ENCODE measurements around the gene POLR3A.

POLR3A gene

DNA sequence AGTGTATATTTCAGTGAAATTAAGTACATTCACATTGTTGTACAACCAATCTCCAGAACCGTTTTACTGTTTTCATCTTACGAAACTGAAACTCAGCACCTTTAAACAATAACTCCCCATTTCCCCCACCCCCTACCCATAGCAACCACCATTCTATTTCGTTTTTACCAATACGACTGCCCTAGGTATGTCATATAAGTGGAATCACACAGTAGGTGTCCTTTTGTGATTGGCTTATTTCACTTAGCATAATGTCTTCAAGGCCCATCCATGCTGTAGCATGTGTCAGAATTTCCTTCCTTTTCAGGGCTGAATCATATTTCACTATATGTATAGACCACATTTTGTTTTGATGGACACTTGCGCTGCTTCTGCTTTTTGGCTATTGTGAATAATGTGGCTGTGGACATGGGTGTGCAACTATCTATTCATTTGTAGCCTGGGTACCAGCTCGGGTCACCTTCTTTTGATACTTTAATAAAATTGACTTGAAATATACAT is 68.4 kb downstream of the POLR3A start:
- H3K79me1 ChIP-seq (ENCODE audit: low read length): no peaks in the 10 kb centered on the region
- H4K5ac ChIP-seq (ENCODE audit: low read length): no peak overlapping the region
- DNase-seq: no peak
- H3K4ac ChIP-seq (ENCODE audit: low read depth, low read length): no peak overlapping the region
- no peak overlapping the region for H2BK5ac ChIP-seq (ENCODE audit: low read length)
- no peak overlapping the region for H3K23ac ChIP-seq (ENCODE audit: low read length)
- H2AK5ac ChIP-seq (ENCODE audit: low read length): no peak overlapping the region
- no peak overlapping the region for H3K4me2 ChIP-seq (ENCODE audit: low read length)
- no peak overlapping the region for H3K27ac ChIP-seq (ENCODE audit: low read depth, low read length)
- H3K18ac ChIP-seq (ENCODE audit: low read length): no peak overlapping the region
- no peak overlapping the region for H3K9ac ChIP-seq (ENCODE audit: low read length)
- no peaks in the 10 kb centered on the region for H3K27me3 ChIP-seq (ENCODE audit: insufficient read depth, low read length, poor library complexity)
- no CpG with 5 or more reads among the region's 6 CpGs for WGBS (ENCODE audit: extremely low coverage, insufficient coverage, low lambda C conversion rate)
- H2BK120ac ChIP-seq (ENCODE audit: low read depth, low read length): no peak overlapping the region
- H3K4me1 ChIP-seq (ENCODE audit: control insufficient read depth, low read depth, low read length): no peaks in the 10 kb centered on the region
- H3K56ac ChIP-seq (ENCODE audit: low read length): no peak overlapping the region
- H3K4me3 ChIP-seq (ENCODE audit: low read length): no peak overlapping the region
- H3K79me2 ChIP-seq (ENCODE audit: control insufficient read depth, insufficient read depth, low read length): no peaks in the 10 kb centered on the region
- H4K8ac ChIP-seq (ENCODE audit: low read depth, low read length): no peak overlapping the region
- no peaks in the 10 kb centered on the region for H3K36me3 ChIP-seq (ENCODE audit: control insufficient read depth, insufficient read depth, low read length)
- no peak overlapping the region for H2BK15ac ChIP-seq (replicated peaks; ENCODE audit: low read depth)

DNA sequence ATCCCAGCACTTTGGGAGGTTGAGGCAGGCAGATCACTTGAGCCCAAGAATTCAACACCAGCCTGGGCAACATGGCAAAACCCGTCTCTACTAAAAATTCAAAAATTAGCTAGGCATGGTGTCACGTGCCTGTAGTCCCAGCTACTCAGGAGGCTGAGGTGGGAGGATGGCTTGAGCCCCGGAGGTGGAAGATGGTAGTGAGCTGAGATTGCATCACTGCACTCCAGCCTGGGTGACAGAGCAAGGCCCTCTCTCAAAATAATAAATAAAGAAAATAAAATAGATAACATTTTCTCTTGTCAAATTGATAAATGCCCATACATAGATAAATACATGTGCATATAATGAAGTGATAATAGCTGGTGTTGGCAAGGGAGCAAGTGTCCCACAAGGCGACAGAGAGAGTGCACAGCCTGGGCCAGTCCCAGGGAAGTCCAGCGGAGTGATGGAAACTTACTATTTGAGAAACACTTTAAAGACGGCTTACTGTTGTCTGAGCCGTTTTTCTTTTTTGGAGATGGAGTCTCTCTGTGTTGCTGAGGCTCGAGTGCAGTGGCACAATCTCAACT is 69.3 kb downstream of the POLR3A start:
- Histone ChIP-seq H2BK5ac (ENCODE audit: low read length) (no peak overlapping the region), H3K4me1 (ENCODE audit: control insufficient read depth, low read depth, low read length) (no peaks in the 10 kb centered on the region), H3K23ac (ENCODE audit: low read length) (no peak overlapping the region), H3K4ac (ENCODE audit: low read depth, low read length) (no peak overlapping the region), H3K79me1 (ENCODE audit: low read length) (no peaks in the 10 kb centered on the region), H4K8ac (ENCODE audit: low read depth, low read length) (no peak overlapping the region), H2AK5ac (ENCODE audit: low read length) (no peak overlapping the region), H4K5ac (ENCODE audit: low read length) (no peak overlapping the region), H2BK15ac (replicated peaks; ENCODE audit: low read depth) (no peak overlapping the region), H3K36me3 (ENCODE audit: control insufficient read depth, insufficient read depth, low read length) (no peaks in the 10 kb centered on the region), H3K4me2 (ENCODE audit: low read length) (no peak overlapping the region), H3K4me3 (ENCODE audit: low read length) (no peak overlapping the region), H2BK120ac (ENCODE audit: low read depth, low read length) (no peak overlapping the region), H3K27me3 (ENCODE audit: insufficient read depth, low read length, poor library complexity) (no peaks in the 10 kb centered on the region), H3K18ac (ENCODE audit: low read length) (no peak overlapping the region), H3K9ac (ENCODE audit: low read length) (no peak overlapping the region), H3K27ac (ENCODE audit: low read depth, low read length) (no peak overlapping the region), H3K56ac (ENCODE audit: low read length) (no peak overlapping the region), H3K79me2 (ENCODE audit: control insufficient read depth, insufficient read depth, low read length) (no peaks in the 10 kb centered on the region)
- no CpG with 5 or more reads among the region's 8 CpGs for WGBS (ENCODE audit: extremely low coverage, insufficient coverage, low lambda C conversion rate)
- no peak for DNase-seq

DNA sequence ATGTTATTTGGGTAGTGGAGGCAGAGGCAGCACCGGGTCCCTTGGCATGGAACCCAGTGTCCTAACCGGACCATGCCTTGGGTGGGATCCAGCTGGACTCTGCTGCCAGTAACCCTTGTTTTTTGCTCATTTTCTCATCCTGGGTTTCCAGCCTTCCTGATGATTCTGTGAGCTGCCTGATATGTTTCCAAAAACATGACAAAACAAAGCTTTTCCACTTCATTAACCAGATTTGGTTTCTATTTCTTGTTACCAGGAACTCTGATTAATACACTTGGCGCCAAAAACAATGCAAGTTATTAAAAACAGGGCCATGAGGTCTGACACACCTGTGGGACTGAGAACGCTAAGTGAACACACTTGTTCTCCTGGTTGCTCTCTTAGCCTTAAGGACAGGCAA is 69.9 kb downstream of the POLR3A start:
- Histone ChIP-seq H3K36me3 (ENCODE audit: control insufficient read depth, insufficient read depth, low read length) (no peaks in the 10 kb centered on the region), H3K4me2 (ENCODE audit: low read length) (no peak overlapping the region), H3K27me3 (ENCODE audit: insufficient read depth, low read length, poor library complexity) (no peaks in the 10 kb centered on the region), H2AK5ac (ENCODE audit: low read length) (no peak overlapping the region), H3K18ac (ENCODE audit: low read length) (no peak overlapping the region), H3K79me2 (ENCODE audit: control insufficient read depth, insufficient read depth, low read length) (no peaks in the 10 kb centered on the region), H3K27ac (ENCODE audit: low read depth, low read length) (no peak overlapping the region), H3K4ac (ENCODE audit: low read depth, low read length) (no peak overlapping the region), H3K9ac (ENCODE audit: low read length) (no peak overlapping the region), H4K5ac (ENCODE audit: low read length) (no peak overlapping the region), H3K4me3 (ENCODE audit: low read length) (no peak overlapping the region), H2BK15ac (replicated peaks; ENCODE audit: low read depth) (no peak overlapping the region), H2BK5ac (ENCODE audit: low read length) (no peak overlapping the region), H3K79me1 (ENCODE audit: low read length) (no peaks in the 10 kb centered on the region), H3K4me1 (ENCODE audit: control insufficient read depth, low read depth, low read length) (no peaks in the 10 kb centered on the region), H3K23ac (ENCODE audit: low read length) (no peak overlapping the region), H2BK120ac (ENCODE audit: low read depth, low read length) (no peak overlapping the region), H4K8ac (ENCODE audit: low read depth, low read length) (no peak overlapping the region), H3K56ac (ENCODE audit: low read length) (no peak overlapping the region)
- no CpG with 5 or more reads among the region's 4 CpGs for WGBS (ENCODE audit: extremely low coverage, insufficient coverage, low lambda C conversion rate)
- no peak for DNase-seq

DNA sequence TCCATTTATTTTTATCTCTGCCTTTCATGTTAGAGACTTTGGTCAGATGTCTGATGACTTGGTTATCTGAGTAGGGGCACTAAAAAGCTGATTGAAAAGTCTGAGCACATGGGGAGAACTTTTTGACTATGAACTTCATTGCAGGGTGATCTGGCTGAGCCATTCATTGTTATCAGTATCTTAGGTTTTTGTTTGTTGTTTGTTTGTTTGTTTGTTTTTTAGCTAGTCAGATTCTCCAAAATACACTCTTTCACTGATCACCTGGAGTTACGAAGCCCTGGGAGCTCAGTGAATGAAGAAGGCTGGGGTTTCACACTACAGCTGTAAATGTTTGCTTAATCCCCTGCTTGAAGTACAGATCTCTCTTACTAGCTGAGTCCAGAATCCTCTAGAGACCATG is 74.2 kb downstream of the POLR3A start:
- H4K8ac ChIP-seq (ENCODE audit: low read depth, low read length): no peak overlapping the region
- H3K36me3 ChIP-seq (ENCODE audit: control insufficient read depth, insufficient read depth, low read length): no peaks in the 10 kb centered on the region
- H3K56ac ChIP-seq (ENCODE audit: low read length): no peak overlapping the region
- peak overlapping the region; percentile 64 for H3K18ac ChIP-seq (ENCODE audit: low read length)
- H3K27me3 ChIP-seq (ENCODE audit: insufficient read depth, low read length, poor library complexity): no peaks in the 10 kb centered on the region
- no peak overlapping the region for H3K4me2 ChIP-seq (ENCODE audit: low read length)
- H3K27ac ChIP-seq (ENCODE audit: low read depth, low read length): no peak overlapping the region
- H2AK5ac ChIP-seq (ENCODE audit: low read length): no peak overlapping the region
- no peak overlapping the region for H2BK5ac ChIP-seq (ENCODE audit: low read length)
- WGBS (ENCODE audit: extremely low coverage, insufficient coverage, low lambda C conversion rate): no CpG with 5 or more reads among the region's 1 CpG
- no peak overlapping the region for H2BK15ac ChIP-seq (replicated peaks; ENCODE audit: low read depth)
- H2BK120ac ChIP-seq (ENCODE audit: low read depth, low read length): no peak overlapping the region
- H3K4me1 ChIP-seq (ENCODE audit: control insufficient read depth, low read depth, low read length): no peaks in the 10 kb centered on the region
- H3K4ac ChIP-seq (ENCODE audit: low read depth, low read length): no peak overlapping the region
- H4K5ac ChIP-seq (ENCODE audit: low read length): no peak overlapping the region
- H3K79me1 ChIP-seq (ENCODE audit: low read length): no peaks in the 10 kb centered on the region
- H3K23ac ChIP-seq (ENCODE audit: low read length): no peak overlapping the region
- H3K79me2 ChIP-seq (ENCODE audit: control insufficient read depth, insufficient read depth, low read length): no peaks in the 10 kb centered on the region
- H3K9ac ChIP-seq (ENCODE audit: low read length): no peak overlapping the region
- H3K4me3 ChIP-seq (ENCODE audit: low read length): no peak overlapping the region
- DNase-seq: no peak

DNA sequence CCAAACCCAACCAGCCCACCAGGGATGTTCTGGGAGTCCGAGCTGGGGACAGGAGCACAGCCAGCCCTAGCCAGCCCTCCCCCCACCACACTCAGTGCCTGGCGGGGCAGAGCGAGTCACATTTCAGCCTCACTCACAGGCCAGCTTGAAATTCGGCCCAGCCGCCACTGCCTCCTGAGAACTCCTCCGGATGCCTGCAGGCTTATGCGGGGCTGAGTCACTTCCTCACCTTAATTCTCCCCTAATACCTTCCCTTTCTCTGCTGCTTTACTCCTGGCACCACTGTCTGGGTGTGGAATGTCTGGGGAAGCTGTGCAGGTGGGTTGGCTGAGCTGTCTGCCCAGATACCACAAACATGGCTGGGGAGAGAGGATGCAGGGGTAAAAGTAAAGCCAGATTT is 80.1 kb downstream of the POLR3A start:
- Histone ChIP-seq H3K4me2 (ENCODE audit: low read length) (peak overlapping the region; percentile 24), H4K5ac (ENCODE audit: low read length) (peak overlapping the region; percentile 60), H3K23ac (ENCODE audit: low read length) (peak overlapping the region; percentile 67), H2BK120ac (ENCODE audit: low read depth, low read length) (no peak overlapping the region), H3K36me3 (ENCODE audit: control insufficient read depth, insufficient read depth, low read length) (no peaks in the 10 kb centered on the region), H2BK15ac (replicated peaks; ENCODE audit: low read depth) (no peak overlapping the region), H2BK5ac (ENCODE audit: low read length) (peak overlapping the region; percentile 96), H3K18ac (ENCODE audit: low read length) (peak overlapping the region; percentile 13), H3K9ac (ENCODE audit: low read length) (peak overlapping the region; percentile 62), H3K56ac (ENCODE audit: low read length) (peak overlapping the region; percentile 92), H2AK5ac (ENCODE audit: low read length) (no peak overlapping the region), H3K27me3 (ENCODE audit: insufficient read depth, low read length, poor library complexity) (no peaks in the 10 kb centered on the region), H3K79me1 (ENCODE audit: low read length) (no peaks in the 10 kb centered on the region), H3K4me1 (ENCODE audit: control insufficient read depth, low read depth, low read length) (peaks cover 11% of the 10 kb centered on the region), H3K27ac (ENCODE audit: low read depth, low read length) (peak overlapping the region; percentile 93), H3K4me3 (ENCODE audit: low read length) (no peak overlapping the region), H3K4ac (ENCODE audit: low read depth, low read length) (no peak overlapping the region), H4K8ac (ENCODE audit: low read depth, low read length) (no peak overlapping the region), H3K79me2 (ENCODE audit: control insufficient read depth, insufficient read depth, low read length) (no peaks in the 10 kb centered on the region)
- DNase-seq: peak; percentile 99
- WGBS (ENCODE audit: extremely low coverage, insufficient coverage, low lambda C conversion rate): no CpG with 5 or more reads among the region's 7 CpGs

DNA sequence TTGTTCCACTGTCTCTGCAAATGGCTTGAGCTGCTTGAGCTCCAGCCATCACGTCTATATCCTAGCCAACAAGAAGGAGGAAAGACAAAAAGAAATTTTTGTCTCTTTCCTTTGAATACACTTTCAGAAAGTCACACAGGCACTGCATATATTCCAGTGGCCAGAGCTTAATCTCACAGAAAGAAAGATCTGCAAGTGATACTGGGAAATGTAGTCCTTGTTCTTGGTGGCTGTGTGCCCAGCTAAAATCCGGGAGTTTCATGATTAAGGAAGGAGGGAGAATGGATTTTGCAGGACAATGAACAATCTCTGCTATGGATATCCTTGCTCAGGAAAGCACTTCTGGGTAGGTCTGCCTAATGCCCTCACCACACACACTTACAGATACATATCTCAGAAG is 83.2 kb downstream of the POLR3A start:
- H4K8ac ChIP-seq (ENCODE audit: low read depth, low read length): no peak overlapping the region
- no peak overlapping the region for H3K4me3 ChIP-seq (ENCODE audit: low read length)
- no CpG with 5 or more reads among the region's 2 CpGs for WGBS (ENCODE audit: extremely low coverage, insufficient coverage, low lambda C conversion rate)
- H2BK120ac ChIP-seq (ENCODE audit: low read depth, low read length): no peak overlapping the region
- H3K4ac ChIP-seq (ENCODE audit: low read depth, low read length): no peak overlapping the region
- peaks cover 13% of the 10 kb centered on the region for H3K4me1 ChIP-seq (ENCODE audit: control insufficient read depth, low read depth, low read length)
- H2BK5ac ChIP-seq (ENCODE audit: low read length): no peak overlapping the region
- no peak overlapping the region for H4K5ac ChIP-seq (ENCODE audit: low read length)
- no peak overlapping the region for H2BK15ac ChIP-seq (replicated peaks; ENCODE audit: low read depth)
- no peak overlapping the region for H3K4me2 ChIP-seq (ENCODE audit: low read length)
- H3K56ac ChIP-seq (ENCODE audit: low read length): no peak overlapping the region
- H3K18ac ChIP-seq (ENCODE audit: low read length): peak overlapping the region; percentile 55
- no peaks in the 10 kb centered on the region for H3K36me3 ChIP-seq (ENCODE audit: control insufficient read depth, insufficient read depth, low read length)
- no peaks in the 10 kb centered on the region for H3K79me1 ChIP-seq (ENCODE audit: low read length)
- no peak for DNase-seq
- no peaks in the 10 kb centered on the region for H3K79me2 ChIP-seq (ENCODE audit: control insufficient read depth, insufficient read depth, low read length)
- no peak overlapping the region for H3K9ac ChIP-seq (ENCODE audit: low read length)
- H3K27me3 ChIP-seq (ENCODE audit: insufficient read depth, low read length, poor library complexity): no peaks in the 10 kb centered on the region
- H3K27ac ChIP-seq (ENCODE audit: low read depth, low read length): no peak overlapping the region
- H2AK5ac ChIP-seq (ENCODE audit: low read length): no peak overlapping the region
- H3K23ac ChIP-seq (ENCODE audit: low read length): no peak overlapping the region
